Measurements from ENCODE around the gene GPATCH1.

Gene GPATCH1

DNA sequence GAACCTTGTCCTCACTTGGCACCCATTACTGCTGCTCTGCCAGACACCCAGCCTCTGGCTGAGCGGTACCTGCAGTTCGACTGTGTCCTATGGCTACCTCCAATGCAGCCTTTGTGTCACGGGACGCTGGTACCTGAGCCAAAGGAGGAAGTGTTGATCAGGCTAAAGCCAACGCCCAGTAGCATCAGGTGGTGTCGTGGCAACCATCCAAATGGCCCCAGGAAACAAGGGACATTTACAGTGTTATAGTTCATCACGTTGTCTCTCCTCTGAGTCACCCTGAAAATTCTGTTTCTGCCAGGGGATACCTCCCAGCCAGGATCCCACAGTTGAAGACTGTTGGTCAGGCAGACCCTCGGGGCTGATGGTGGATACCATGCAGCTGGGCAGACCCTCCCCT lies 26.4 kb upstream of the GPATCH1 start:
- no peak for DNase-seq (ENCODE audit: low spot score)

DNA sequence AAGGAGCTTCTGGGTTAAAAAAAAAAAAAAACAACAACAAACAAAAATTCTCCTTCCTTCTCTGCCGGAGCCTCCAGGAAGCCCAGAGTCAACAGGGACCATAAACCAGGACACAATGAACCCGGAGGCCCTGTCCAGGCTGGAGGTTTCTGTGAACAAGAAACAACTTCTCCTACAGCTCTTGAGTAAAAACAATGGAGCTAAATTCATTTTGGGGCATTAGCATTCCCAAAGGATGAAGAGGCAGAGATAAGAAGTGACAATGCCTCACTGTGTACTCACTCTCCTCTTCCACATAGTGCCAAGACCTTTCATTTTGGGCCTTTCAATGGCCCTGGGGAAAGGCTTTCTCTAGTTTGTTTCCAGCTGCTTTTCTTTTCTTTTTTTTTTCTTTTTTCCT lies 25.3 kb upstream of the GPATCH1 start:
- no peak for DNase-seq (ENCODE audit: low spot score)
- no peak overlapping the region for H3K4me3 ChIP-seq
- no peak overlapping the region for H3K27ac ChIP-seq
- TF ChIP-seq, protein P1, sequence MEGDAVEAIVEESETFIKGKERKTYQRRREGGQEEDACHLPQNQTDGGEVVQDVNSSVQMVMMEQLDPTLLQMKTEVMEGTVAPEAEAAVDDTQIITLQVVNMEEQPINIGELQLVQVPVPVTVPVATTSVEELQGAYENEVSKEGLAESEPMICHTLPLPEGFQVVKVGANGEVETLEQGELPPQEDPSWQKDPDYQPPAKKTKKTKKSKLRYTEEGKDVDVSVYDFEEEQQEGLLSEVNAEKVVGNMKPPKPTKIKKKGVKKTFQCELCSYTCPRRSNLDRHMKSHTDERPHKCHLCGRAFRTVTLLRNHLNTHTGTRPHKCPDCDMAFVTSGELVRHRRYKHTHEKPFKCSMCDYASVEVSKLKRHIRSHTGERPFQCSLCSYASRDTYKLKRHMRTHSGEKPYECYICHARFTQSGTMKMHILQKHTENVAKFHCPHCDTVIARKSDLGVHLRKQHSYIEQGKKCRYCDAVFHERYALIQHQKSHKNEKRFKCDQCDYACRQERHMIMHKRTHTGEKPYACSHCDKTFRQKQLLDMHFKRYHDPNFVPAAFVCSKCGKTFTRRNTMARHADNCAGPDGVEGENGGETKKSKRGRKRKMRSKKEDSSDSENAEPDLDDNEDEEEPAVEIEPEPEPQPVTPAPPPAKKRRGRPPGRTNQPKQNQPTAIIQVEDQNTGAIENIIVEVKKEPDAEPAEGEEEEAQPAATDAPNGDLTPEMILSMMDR (IDR thresholded peaks at IDR 0.05), result no peak

More for the DNA sequence above, 26.4 kb upstream of the GPATCH1 start:
- no peak overlapping the region for H3K4me3 ChIP-seq
- TF ChIP-seq, protein P1 (IDR thresholded peaks at IDR 0.05), result no peak
- no peak overlapping the region for H3K27ac ChIP-seq

DNA sequence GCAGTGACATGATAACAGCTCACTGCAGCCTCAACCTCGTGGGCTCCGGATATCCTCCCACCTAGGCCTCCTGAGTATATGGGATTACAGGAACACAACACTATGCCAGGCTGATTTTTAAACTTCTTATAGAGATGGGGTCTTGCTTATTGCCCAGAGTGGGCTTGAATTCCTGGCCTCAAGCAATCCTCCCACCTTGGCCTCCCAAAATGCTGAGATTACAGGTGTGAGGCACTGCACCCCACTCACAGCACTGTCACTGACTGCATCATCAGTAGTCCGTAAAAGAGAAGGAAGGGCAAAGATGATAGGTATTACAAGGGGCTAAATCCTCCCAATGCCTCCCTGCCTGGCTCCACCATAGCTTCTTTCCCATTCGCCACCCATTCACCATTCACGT lies 20.4 kb upstream of the GPATCH1 start:
- DNase-seq (ENCODE audit: low spot score), result no peak
- TF ChIP-seq, protein P1 (IDR thresholded peaks at IDR 0.05), result no peak
- Histone ChIP-seq H3K27ac (no peak overlapping the region), H3K4me3 (no peak overlapping the region)

DNA sequence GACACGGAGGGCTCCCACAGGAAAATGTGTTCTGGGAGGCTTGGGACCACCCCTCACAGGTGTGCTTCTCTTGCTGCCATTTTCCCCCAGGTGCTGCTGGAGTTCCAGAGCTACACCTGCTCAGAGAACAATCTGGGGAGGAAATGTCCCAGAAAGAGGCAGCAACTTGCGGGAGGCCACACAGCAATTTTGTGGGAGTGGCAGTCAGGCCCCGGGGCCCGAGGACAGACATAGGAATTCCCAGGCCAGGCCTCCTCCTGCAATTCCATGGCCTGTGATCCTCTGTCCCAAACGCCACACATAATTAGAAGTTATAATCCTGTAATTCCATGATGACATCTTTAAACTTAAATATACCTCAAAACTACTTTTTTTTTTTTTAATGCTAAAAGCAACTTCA lies 18.1 kb upstream of the GPATCH1 start:
- TF ChIP-seq, protein P1 (IDR thresholded peaks at IDR 0.05), result no peak
- Histone ChIP-seq H3K4me3 (no peak overlapping the region), H3K27ac (no peak overlapping the region)
- DNase-seq (ENCODE audit: low spot score), result no peak

DNA sequence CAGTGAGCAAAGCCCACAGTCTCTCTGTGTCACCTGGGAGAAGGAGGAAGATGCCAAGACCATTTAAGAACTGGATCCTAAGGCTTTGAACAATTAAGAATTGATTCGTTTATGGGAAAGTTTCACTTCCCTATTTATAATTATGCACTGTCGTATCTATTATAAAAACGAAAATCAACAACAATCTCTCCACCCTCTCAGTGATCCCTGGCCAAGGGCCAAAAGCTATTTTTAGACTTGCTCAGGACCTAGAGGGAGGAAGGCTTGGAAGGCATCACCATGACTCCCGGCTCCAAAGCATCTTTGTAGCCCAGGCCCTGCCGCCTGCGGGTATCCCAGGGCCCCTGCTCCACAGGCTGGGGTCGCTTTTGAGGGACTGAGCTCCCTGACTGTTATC lies 17.6 kb upstream of the GPATCH1 start:
- TF ChIP-seq, protein P1 (IDR thresholded peaks at IDR 0.05), result no peak
- DNase-seq (ENCODE audit: low spot score), result no peak
- Histone ChIP-seq H3K27ac (no peak overlapping the region), H3K4me3 (peak overlapping the region; percentile 81)

DNA sequence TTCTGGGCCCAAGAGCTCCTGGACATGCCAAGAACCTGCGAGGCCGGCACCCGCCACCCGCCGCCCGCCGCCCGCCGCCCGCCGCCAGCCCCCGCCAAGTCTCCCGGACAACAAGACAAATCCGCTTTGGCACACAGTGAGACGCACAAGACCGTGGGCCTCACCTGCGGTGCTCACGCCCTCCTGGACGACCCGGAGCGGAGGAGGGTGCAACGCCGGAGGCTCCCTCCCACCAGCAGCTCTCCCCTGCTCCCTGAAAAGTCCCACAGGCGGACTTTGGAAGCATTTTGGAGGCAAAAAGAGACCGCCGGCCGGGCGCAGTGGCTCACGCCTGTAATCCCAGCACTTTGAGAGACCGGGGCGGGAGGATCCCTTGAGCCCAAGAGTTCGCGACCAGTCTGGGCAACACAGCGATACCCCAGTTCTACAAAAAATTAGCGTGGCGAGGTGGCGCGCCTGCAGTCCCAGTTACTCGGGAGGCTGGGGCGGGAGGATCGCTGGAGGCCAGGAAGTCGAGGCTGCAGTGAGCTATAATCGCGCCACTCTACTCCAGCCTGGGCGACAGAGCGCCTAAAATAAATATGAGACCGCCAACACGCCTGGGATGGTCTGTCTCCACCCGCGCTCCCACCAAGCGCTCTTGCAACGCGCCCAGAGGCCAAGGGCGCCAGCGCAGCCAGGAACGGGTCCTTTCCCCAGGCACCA lies 17.1 kb upstream of the GPATCH1 start:
- Histone ChIP-seq H3K27ac (no peak overlapping the region), H3K4me3 (peak overlapping the region; percentile 81)
- DNase-seq (ENCODE audit: low spot score), result no peak
- TF ChIP-seq, protein P1 (IDR thresholded peaks at IDR 0.05), result no peak

DNA sequence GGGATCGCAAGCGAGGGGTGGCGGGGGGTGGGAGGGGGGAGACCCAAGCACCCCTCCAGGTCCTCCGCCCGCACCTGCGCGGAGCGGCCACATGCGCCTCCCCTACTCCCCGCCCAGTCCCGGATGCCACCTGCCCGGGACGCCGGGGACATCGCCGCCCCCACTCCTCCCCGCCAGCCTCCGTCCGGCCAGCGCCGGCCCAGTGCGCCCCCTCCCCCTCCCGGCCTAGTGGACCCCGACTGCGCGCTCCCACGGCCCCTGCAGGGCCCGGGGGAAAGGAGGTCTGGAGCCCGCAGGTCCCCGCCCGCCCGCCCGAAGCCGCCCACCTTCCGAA lies 16.6 kb upstream of the GPATCH1 start:
- TF ChIP-seq, protein P1 (IDR thresholded peaks at IDR 0.05), result no peak
- Histone ChIP-seq H3K27ac (no peak overlapping the region), H3K4me3 (peak overlapping the region; percentile 81)
- no peak for DNase-seq (ENCODE audit: low spot score)

Measured in coronary artery (tissue), 2 donors.